GM23338 (cell line): ENCODE results near the gene CDK17. TPM values are rescaled to one million over a fixed set of nuclear protein-coding genes. Genes with fewer than 3 reads are reported as not detected.

Experiments used
- ATAC-seq: fragments of 200-7000 bp; cut with Tn5 transposase; 3 replicates; pipeline ENCODE4 v1.9.1; 2020
- DNase-seq: peaks from one replicate; pipeline ENCODE4 v3.0.0-alpha.2; 2015; ENCODE audit warnings: low spot score
- H2AFZ ChIP-seq: fragments of 200-600 bp; sonication (generic); 2 replicates; pipeline ENCODE4 v1.8.0; 2016; ENCODE audit warnings: antibody characterized with exemption, mild to moderate bottlenecking, moderate library complexity
- H3F3A ChIP-seq: fragments of 200-600 bp; sonication (generic); replicated peaks from 2 replicates; pipeline ENCODE4 v1.8.0; 2017; ENCODE audit warnings: antibody characterized with exemption, mixed run types, low read depth
- H3K27ac ChIP-seq: fragments of 200-600 bp; sonication (generic); 2 replicates; pipeline ENCODE4 v1.6.1; 2016; ENCODE audit warnings: low read depth
- H3K27me3 ChIP-seq: fragments of 200-600 bp; sonication (generic); 2 replicates; pipeline ENCODE4 v1.8.0; 2016; ENCODE audit warnings: mild to moderate bottlenecking, mixed run types, moderate library complexity; ENCODE audit not compliant: insufficient read depth
- H3K36me3 ChIP-seq: fragments of 200-600 bp; sonication (generic); 2 replicates; pipeline ENCODE4 v1.8.0; 2016; ENCODE audit warnings: mild to moderate bottlenecking; ENCODE audit not compliant: insufficient read depth
- H3K4me1 ChIP-seq: fragments of 200-600 bp; sonication (generic); 2 replicates; pipeline ENCODE4 v1.8.0; 2016; ENCODE audit warnings: mild to moderate bottlenecking, moderate library complexity; ENCODE audit not compliant: insufficient read depth
- H3K4me2 ChIP-seq: fragments of 200-600 bp; sonication (generic); 2 replicates; pipeline ENCODE4 v1.7.1; 2017; ENCODE audit warnings: mixed run types
- H3K4me3 ChIP-seq: fragments of 200-600 bp; sonication (generic); 2 replicates; pipeline ENCODE4 v1.6.1; 2016; ENCODE audit warnings: mixed run types
- H3K79me2 ChIP-seq: fragments of 200-600 bp; sonication (generic); replicated peaks from 2 replicates; pipeline ENCODE4 v1.8.0; 2017; ENCODE audit warnings: mild to moderate bottlenecking; ENCODE audit not compliant: insufficient read depth
- H3K9me2 ChIP-seq: fragments of 200-600 bp; sonication (generic); 2 replicates; pipeline ENCODE4 v1.8.0; 2017; ENCODE audit not compliant: insufficient read depth
- H4K20me1 ChIP-seq: fragments of 200-600 bp; sonication (generic); replicated peaks from 2 replicates; pipeline ENCODE4 v1.8.0; 2017; ENCODE audit warnings: mild to moderate bottlenecking; ENCODE audit not compliant: insufficient read depth
- H3K27ac Mint-ChIP-seq: 2 replicates; pipeline ENCODE4 v1.8.0; 2020; ENCODE audit warnings: inconsistent platforms, mild to moderate bottlenecking, moderate library complexity, mixed read lengths
- H3K27me3 Mint-ChIP-seq: 3 replicates; pipeline ENCODE4 v1.8.0; 2022; ENCODE audit warnings: low read depth, mild to moderate bottlenecking, moderate library complexity, mixed read lengths, inconsistent platforms; ENCODE audit not compliant: insufficient read depth, poor library complexity
- H3K36me3 Mint-ChIP-seq: 3 replicates; pipeline ENCODE4 v1.8.0; 2021; ENCODE audit warnings: low read depth, mild to moderate bottlenecking, inconsistent platforms, moderate library complexity, mixed read lengths
- H3K4me1 Mint-ChIP-seq: 3 replicates; pipeline ENCODE4 v1.8.0; 2020; ENCODE audit warnings: mild to moderate bottlenecking, inconsistent platforms, mixed read lengths
- H3K4me3 Mint-ChIP-seq: 3 replicates; pipeline ENCODE4 v1.8.0; 2021; ENCODE audit warnings: moderate library complexity, mild to moderate bottlenecking, inconsistent platforms, mixed read lengths
- H3K9me3 Mint-ChIP-seq: 3 replicates; pipeline ENCODE4 v1.8.0; 2020; ENCODE audit warnings: moderate library complexity, mild to moderate bottlenecking, inconsistent platforms, mixed read lengths
- CREB1 ChIP-seq: fragments of 250-450 bp; sonication (Bioruptor Pico); IDR thresholded peaks from 2 replicates; pipeline ENCODE4 v1.5.0; 2020; ENCODE audit warnings: low read depth, mild to moderate bottlenecking, moderate library complexity
- EZH2 ChIP-seq: fragments of 200-600 bp; sonication (generic); IDR thresholded peaks from one replicate; pipeline ENCODE4 v1.8.0; 2017; ENCODE audit warnings: antibody characterized with exemption, mild to moderate bottlenecking, low read depth; ENCODE audit not compliant: unreplicated experiment
- EZH2phosphoT487 ChIP-seq: fragments of 200-600 bp; sonication (generic); IDR thresholded peaks from one replicate; pipeline ENCODE4 v1.8.1; 2018; ENCODE audit warnings: antibody characterized with exemption; ENCODE audit not compliant: unreplicated experiment
- JUNB ChIP-seq: IDR thresholded peaks from one replicate; pipeline ENCODE4 v1.6.1; 2016; ENCODE audit warnings: antibody characterized with exemption; ENCODE audit not compliant: unreplicated experiment
- NANOG ChIP-seq: IDR thresholded peaks from 2 replicates; pipeline ENCODE4 v1.6.1; 2016; ENCODE audit warnings: antibody characterized with exemption, borderline replicate concordance
- POLR2AphosphoS5 ChIP-seq: IDR thresholded peaks from 2 replicates; pipeline ENCODE4 v1.6.1; 2016; ENCODE audit warnings: antibody characterized with exemption, low read depth
- STAT1 ChIP-seq: IDR thresholded peaks from one replicate; pipeline ENCODE4 v1.6.1; 2016; ENCODE audit warnings: antibody characterized with exemption; ENCODE audit not compliant: unreplicated experiment
- ZNF114 ChIP-seq: fragments of 250-450 bp; sonication (Bioruptor Pico); IDR thresholded peaks from 2 replicates; pipeline ENCODE4 v1.5.0; 2020; ENCODE audit warnings: mild to moderate bottlenecking, moderate library complexity
- ZNF331 ChIP-seq: fragments of 250-450 bp; sonication (Bioruptor Pico); IDR thresholded peaks from 2 replicates; pipeline ENCODE4 v1.5.0; 2020; ENCODE audit warnings: low read depth, mild to moderate bottlenecking, moderate library complexity
- polyA plus RNA-seq: library from polyadenylated mRNA; unstranded; fragments of >200 nt; fragmentation: Nextera tagmentation; extraction: Ambion mirVana; gene quantifications from 2 replicates; pipeline ENCODE4 v1.2.1, GENCODE V29; 2016
- total RNA-seq: library from RNA; depleted of rRNA; stranded (reverse); fragments of >200 nt; shearing (Covaris generic); gene quantifications from 2 replicates; pipeline ENCODE4 v1.2.3, GENCODE V29; 2014
- TF ChIP-seq, protein P1 (sequence below), 2 experiments: fragments of 200-600 bp in 1 of 2; sonication (generic) in 1 of 2; conservative IDR thresholded peaks; 2 replicates each; pipeline versions ENCODE4 v1.5.1 to v1.6.1; 2016 to 2017; ENCODE audit warnings: antibody characterized with exemption in 2 of 2, low read depth in 2 of 2, mild to moderate bottlenecking in 2 of 2, moderate library complexity in 1 of 2
- TF ChIP-seq, protein P2 (sequence below): IDR thresholded peaks from 2 replicates; pipeline ENCODE4 v1.6.1; 2016; ENCODE audit warnings: antibody characterized with exemption
- TF ChIP-seq, protein P3 (sequence below): IDR thresholded peaks from one replicate; pipeline ENCODE4 v1.6.1; 2018; ENCODE audit warnings: antibody characterized with exemption; ENCODE audit not compliant: unreplicated experiment
- TF ChIP-seq, protein P4 (sequence below): fragments of 250-450 bp; sonication (Bioruptor Pico); IDR thresholded peaks from 2 replicates; pipeline ENCODE4 v1.5.0; 2020; ENCODE audit warnings: mild to moderate bottlenecking, moderate library complexity

Gene CDK17
- total and polyA plus RNA-seq, 2 experiments from 2014 or later: 7.6 to 34.2 TPM

DNA sequence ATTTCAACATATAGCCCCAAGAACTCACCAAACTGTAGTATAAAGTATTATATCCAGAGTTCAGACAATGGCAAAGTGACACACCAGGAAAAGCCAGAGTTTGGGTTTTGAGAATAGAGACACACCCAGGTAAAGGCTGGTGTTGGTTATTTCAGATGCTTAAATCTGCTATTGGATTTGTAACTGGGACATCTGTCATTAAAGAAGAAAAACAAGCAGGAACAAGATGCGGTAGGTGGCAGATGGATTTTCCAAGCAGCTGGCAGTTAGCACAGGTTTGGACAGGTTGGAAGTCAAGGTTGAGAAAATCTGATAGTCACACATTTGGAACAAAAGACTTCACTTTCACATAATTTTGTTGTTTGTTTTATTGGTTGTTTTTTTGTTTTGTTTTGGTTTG lies 14.4 kb upstream of the CDK17 start:
- Histone ChIP-seq H3K4me2 (no peak overlapping the region), H3K27ac (no peak overlapping the region), H3K27me3 (no peaks in the 10 kb centered on the region), H3K4me1 (no peaks in the 10 kb centered on the region), H4K20me1 (no peaks in the 10 kb centered on the region), H3K9me2 (no peaks in the 10 kb centered on the region), H3K4me3 (no peak overlapping the region), H3K36me3 (no peaks in the 10 kb centered on the region), H2AFZ (no peak overlapping the region), H3F3A (no peaks in the 10 kb centered on the region), H3K79me2 (no peaks in the 10 kb centered on the region)
- no peaks in the 10 kb centered on the region for H3K4me1 Mint-ChIP-seq
- ATAC-seq (no peak), DNase-seq (no peak)
- no peak overlapping the region for H3K27ac Mint-ChIP-seq
- no peaks in the 10 kb centered on the region for H3K9me3 Mint-ChIP-seq
- H3K4me3 Mint-ChIP-seq: no peak overlapping the region
- TF ChIP-seq ZNF114 (CRISPR knock-in tag) (no peak), EZH2phosphoT487 (no peak), POLR2AphosphoS5 (no peak), STAT1 (no peak), CREB1 (CRISPR knock-in tag) (no peak), JUNB (no peak), ZNF331 (CRISPR knock-in tag) (no peak), EZH2 (no peak), NANOG (no peak)
- TF ChIP-seq, protein P1, sequence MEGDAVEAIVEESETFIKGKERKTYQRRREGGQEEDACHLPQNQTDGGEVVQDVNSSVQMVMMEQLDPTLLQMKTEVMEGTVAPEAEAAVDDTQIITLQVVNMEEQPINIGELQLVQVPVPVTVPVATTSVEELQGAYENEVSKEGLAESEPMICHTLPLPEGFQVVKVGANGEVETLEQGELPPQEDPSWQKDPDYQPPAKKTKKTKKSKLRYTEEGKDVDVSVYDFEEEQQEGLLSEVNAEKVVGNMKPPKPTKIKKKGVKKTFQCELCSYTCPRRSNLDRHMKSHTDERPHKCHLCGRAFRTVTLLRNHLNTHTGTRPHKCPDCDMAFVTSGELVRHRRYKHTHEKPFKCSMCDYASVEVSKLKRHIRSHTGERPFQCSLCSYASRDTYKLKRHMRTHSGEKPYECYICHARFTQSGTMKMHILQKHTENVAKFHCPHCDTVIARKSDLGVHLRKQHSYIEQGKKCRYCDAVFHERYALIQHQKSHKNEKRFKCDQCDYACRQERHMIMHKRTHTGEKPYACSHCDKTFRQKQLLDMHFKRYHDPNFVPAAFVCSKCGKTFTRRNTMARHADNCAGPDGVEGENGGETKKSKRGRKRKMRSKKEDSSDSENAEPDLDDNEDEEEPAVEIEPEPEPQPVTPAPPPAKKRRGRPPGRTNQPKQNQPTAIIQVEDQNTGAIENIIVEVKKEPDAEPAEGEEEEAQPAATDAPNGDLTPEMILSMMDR (conservative IDR thresholded peaks at IDR 0.05; ENCODE audit: low read depth in 2 of 2): no peak
- TF ChIP-seq, protein P2, sequence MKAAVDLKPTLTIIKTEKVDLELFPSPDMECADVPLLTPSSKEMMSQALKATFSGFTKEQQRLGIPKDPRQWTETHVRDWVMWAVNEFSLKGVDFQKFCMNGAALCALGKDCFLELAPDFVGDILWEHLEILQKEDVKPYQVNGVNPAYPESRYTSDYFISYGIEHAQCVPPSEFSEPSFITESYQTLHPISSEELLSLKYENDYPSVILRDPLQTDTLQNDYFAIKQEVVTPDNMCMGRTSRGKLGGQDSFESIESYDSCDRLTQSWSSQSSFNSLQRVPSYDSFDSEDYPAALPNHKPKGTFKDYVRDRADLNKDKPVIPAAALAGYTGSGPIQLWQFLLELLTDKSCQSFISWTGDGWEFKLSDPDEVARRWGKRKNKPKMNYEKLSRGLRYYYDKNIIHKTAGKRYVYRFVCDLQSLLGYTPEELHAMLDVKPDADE: no peak
- TF ChIP-seq, protein P3, sequence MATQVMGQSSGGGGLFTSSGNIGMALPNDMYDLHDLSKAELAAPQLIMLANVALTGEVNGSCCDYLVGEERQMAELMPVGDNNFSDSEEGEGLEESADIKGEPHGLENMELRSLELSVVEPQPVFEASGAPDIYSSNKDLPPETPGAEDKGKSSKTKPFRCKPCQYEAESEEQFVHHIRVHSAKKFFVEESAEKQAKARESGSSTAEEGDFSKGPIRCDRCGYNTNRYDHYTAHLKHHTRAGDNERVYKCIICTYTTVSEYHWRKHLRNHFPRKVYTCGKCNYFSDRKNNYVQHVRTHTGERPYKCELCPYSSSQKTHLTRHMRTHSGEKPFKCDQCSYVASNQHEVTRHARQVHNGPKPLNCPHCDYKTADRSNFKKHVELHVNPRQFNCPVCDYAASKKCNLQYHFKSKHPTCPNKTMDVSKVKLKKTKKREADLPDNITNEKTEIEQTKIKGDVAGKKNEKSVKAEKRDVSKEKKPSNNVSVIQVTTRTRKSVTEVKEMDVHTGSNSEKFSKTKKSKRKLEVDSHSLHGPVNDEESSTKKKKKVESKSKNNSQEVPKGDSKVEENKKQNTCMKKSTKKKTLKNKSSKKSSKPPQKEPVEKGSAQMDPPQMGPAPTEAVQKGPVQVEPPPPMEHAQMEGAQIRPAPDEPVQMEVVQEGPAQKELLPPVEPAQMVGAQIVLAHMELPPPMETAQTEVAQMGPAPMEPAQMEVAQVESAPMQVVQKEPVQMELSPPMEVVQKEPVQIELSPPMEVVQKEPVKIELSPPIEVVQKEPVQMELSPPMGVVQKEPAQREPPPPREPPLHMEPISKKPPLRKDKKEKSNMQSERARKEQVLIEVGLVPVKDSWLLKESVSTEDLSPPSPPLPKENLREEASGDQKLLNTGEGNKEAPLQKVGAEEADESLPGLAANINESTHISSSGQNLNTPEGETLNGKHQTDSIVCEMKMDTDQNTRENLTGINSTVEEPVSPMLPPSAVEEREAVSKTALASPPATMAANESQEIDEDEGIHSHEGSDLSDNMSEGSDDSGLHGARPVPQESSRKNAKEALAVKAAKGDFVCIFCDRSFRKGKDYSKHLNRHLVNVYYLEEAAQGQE: no peak
- TF ChIP-seq, protein P4, sequence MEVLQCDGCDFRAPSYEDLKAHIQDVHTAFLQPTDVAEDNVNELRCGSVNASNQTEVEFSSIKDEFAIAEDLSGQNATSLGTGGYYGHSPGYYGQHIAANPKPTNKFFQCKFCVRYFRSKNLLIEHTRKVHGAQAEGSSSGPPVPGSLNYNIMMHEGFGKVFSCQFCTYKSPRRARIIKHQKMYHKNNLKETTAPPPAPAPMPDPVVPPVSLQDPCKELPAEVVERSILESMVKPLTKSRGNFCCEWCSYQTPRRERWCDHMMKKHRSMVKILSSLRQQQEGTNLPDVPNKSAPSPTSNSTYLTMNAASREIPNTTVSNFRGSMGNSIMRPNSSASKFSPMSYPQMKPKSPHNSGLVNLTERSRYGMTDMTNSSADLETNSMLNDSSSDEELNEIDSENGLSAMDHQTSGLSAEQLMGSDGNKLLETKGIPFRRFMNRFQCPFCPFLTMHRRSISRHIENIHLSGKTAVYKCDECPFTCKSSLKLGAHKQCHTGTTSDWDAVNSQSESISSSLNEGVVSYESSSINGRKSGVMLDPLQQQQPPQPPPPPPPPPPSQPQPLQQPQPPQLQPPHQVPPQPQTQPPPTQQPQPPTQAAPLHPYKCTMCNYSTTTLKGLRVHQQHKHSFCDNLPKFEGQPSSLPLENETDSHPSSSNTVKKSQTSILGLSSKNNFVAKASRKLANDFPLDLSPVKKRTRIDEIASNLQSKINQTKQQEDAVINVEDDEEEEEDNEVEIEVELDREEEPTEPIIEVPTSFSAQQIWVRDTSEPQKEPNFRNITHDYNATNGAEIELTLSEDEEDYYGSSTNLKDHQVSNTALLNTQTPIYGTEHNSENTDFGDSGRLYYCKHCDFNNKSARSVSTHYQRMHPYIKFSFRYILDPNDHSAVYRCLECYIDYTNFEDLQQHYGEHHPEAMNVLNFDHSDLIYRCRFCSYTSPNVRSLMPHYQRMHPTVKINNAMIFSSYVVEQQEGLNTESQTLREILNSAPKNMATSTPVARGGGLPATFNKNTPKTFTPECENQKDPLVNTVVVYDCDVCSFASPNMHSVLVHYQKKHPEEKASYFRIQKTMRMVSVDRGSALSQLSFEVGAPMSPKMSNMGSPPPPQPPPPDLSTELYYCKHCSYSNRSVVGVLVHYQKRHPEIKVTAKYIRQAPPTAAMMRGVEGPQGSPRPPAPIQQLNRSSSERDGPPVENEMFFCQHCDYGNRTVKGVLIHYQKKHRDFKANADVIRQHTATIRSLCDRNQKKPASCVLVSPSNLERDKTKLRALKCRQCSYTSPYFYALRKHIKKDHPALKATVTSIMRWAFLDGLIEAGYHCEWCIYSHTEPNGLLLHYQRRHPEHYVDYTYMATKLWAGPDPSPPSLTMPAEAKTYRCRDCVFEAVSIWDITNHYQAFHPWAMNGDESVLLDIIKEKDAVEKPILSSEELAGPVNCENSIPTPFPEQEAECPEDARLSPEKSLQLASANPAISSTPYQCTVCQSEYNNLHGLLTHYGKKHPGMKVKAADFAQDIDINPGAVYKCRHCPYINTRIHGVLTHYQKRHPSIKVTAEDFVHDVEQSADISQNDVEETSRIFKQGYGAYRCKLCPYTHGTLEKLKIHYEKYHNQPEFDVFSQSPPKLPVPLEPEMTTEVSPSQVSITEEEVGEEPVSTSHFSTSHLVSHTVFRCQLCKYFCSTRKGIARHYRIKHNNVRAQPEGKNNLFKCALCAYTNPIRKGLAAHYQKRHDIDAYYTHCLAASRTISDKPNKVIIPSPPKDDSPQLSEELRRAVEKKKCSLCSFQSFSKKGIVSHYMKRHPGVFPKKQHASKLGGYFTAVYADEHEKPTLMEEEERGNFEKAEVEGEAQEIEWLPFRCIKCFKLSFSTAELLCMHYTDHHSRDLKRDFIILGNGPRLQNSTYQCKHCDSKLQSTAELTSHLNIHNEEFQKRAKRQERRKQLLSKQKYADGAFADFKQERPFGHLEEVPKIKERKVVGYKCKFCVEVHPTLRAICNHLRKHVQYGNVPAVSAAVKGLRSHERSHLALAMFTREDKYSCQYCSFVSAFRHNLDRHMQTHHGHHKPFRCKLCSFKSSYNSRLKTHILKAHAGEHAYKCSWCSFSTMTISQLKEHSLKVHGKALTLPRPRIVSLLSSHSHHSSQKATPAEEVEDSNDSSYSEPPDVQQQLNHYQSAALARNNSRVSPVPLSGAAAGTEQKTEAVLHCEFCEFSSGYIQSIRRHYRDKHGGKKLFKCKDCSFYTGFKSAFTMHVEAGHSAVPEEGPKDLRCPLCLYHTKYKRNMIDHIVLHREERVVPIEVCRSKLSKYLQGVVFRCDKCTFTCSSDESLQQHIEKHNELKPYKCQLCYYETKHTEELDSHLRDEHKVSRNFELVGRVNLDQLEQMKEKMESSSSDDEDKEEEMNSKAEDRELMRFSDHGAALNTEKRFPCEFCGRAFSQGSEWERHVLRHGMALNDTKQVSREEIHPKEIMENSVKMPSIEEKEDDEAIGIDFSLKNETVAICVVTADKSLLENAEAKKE (CRISPR knock-in tag): no peak
- no peaks in the 10 kb centered on the region for H3K36me3 Mint-ChIP-seq
- no peaks in the 10 kb centered on the region for H3K27me3 Mint-ChIP-seq
